SK-N-MC (cell line): ENCODE data around the gene IL7R.

Experiments
- EZH2 ChIP-seq: fragments of 200-600 bp; sonication (generic); IDR thresholded peaks from one replicate; pipeline ENCODE4 v1.6.1; 2017; ENCODE audit warnings: antibody characterized with exemption
- FOXP2 ChIP-seq: optimal IDR thresholded peaks from 2 replicates; pipeline ENCODE3; 2011; ENCODE audit warnings: mild to moderate bottlenecking, moderate library complexity; ENCODE audit not compliant: insufficient read depth; ENCODE audit errors: extremely low read length, control extremely low read depth
- POLR2AphosphoS5 ChIP-seq: IDR thresholded peaks from 2 replicates; pipeline ENCODE4 v1.6.1; 2012; ENCODE audit warnings: mild to moderate bottlenecking, low read depth, low read length, borderline replicate concordance

GRCh38 chr5:35852773-35853172 is 3.9 kb upstream of the IL7R start:
- TF ChIP-seq POLR2AphosphoS5 (no peak), EZH2 (no peak), FOXP2 (no peak)
